H1 (cell line): ENCODE data around the gene NECTIN3. TPM values are rescaled to one million over a fixed set of nuclear protein-coding genes. Genes with fewer than 3 reads are reported as not detected.

Source experiments
- ASH2L ChIP-seq: fragments of 200-600, 300-600 bp; sonication (generic); IDR thresholded peaks from one replicate; pipeline ENCODE4 v1.7.1; 2017; ENCODE audit warnings: low read length
- CHD1 ChIP-seq: IDR thresholded peaks from 2 replicates; pipeline ENCODE4 v1.6.1; 2012; ENCODE audit warnings: low read depth, low read length, improper control_type of control experiment
- CHD7 ChIP-seq: fragments of 300-600 bp; sonication (generic); IDR thresholded peaks from 2 replicates; pipeline ENCODE4 v1.7.1; 2012; ENCODE audit warnings: low read length, moderate library complexity, mild to moderate bottlenecking, inconsistent platforms; ENCODE audit not compliant: insufficient replicate concordance
- CREB1 ChIP-seq: IDR thresholded peaks from 2 replicates; pipeline ENCODE4 v1.6.1; 2012; ENCODE audit warnings: inconsistent platforms
- CTCF ChIP-seq, 3 experiments: IDR thresholded peaks; 1 replicate in 2 of 3; 2 replicates in 1 of 3; pipeline versions ENCODE4 v1.5.1 to v1.6.1; 2011; ENCODE audit warnings: low read length in 3 of 3, mild to moderate bottlenecking in 3 of 3, inconsistent platforms in 2 of 3, low read depth in 1 of 3, moderate library complexity in 1 of 3; ENCODE audit not compliant: insufficient read depth in 1 of 3; ENCODE audit errors: control extremely low read depth in 1 of 3
- FOSL1 ChIP-seq: IDR thresholded peaks from 2 replicates; pipeline ENCODE4 v1.6.1; 2011; ENCODE audit warnings: mild to moderate bottlenecking, low read depth, low read length, moderate library complexity; ENCODE audit not compliant: insufficient read depth
- HDAC2 ChIP-seq, 2 experiments: fragments of 300-600 bp in 1 of 2; sonication (generic) in 1 of 2; IDR thresholded peaks; 2 replicates each; pipeline ENCODE4 v1.6.1; 2011 to 2012; ENCODE audit warnings: low read depth in 2 of 2, low read length in 2 of 2, mild to moderate bottlenecking in 2 of 2, moderate library complexity in 2 of 2, borderline replicate concordance in 1 of 2, inconsistent platforms in 1 of 2
- PHF8 ChIP-seq: fragments of 200-600 bp; sonication (generic); conservative IDR thresholded peaks from 2 replicates; pipeline ENCODE4 v1.7.1; 2012; ENCODE audit warnings: low read depth, mild to moderate bottlenecking, inconsistent platforms, low read length, moderate library complexity
- POLR2A ChIP-seq, 2 experiments: IDR thresholded peaks; 1 replicate in 1 of 2; 2 replicates in 1 of 2; pipeline ENCODE4 v1.6.1; 2011; ENCODE audit warnings: low read depth in 2 of 2, low read length in 2 of 2, mild to moderate bottlenecking in 2 of 2; ENCODE audit errors: control extremely low read depth in 1 of 2
- polyA plus RNA-seq, 7 experiments: library from polyadenylated mRNA; depleted of rRNA in 3 of 7; stranded (reverse) in 5 of 7; unstranded in 2 of 7; fragments of >200 nt in 5 of 7; fragments of 200-250 nt in 2 of 7; gene quantifications; 1 replicate in 5 of 7; 2 replicates in 1 of 7; 4 replicates in 1 of 7; pipeline versions ENCODE4 v1.2.1 to v1.2.3, GENCODE V29; 2011 to 2013; ENCODE audit warnings: missing spikeins in 2 of 7, mixed read lengths in 2 of 7
- total RNA-seq: library from RNA; stranded (reverse); fragmentation: NEBNext Ultra II Directional; extraction: Animal tissue kit (Norgen Biotek cat#: 25700); gene quantifications from 2 replicates; pipeline ENCODE4 v1.2.1, GENCODE V29; 2021

The NECTIN3 gene
- total and polyA plus RNA-seq, 2 of the 8 experiments (the other 6 are each of a cell fraction or from before 2014, with no cell fraction given): 13.6 to 50.6 TPM

- TF ChIP-seq CHD7: no peak
- TF ChIP-seq PHF8: no peak
- TF ChIP-seq CTCF (IDR thresholded peaks at IDR 0.05; ENCODE audit: control extremely low read depth in 1 of 3, insufficient read depth in 1 of 3, low read depth in 1 of 3, low read length in 3 of 3): peak in 1 of 3 experiments; percentile 41; a peak in 2 of 4 replicates
- TF ChIP-seq FOSL1: no peak
- TF ChIP-seq POLR2A (IDR thresholded peaks at IDR 0.05; ENCODE audit: control extremely low read depth in 1 of 2, low read depth in 2 of 2, low read length in 2 of 2): no peak
- no peak for TF ChIP-seq CHD1
- TF ChIP-seq HDAC2 (IDR thresholded peaks at IDR 0.05; ENCODE audit: borderline replicate concordance in 1 of 2, low read depth in 2 of 2, low read length in 2 of 2): no peak
- no peak for TF ChIP-seq CREB1
- no peak for TF ChIP-seq ASH2L
These were observed 8.8 kb downstream of the NECTIN3 start (continued) for GRCh38 chr3:111080413-111080812.
